ENCODE measurements around the gene CD52.

The CD52 gene

GRCh38 chr1:26284597-26285347 is 33.0 kb upstream of the CD52 start:
- Histone ChIP-seq H3K36me3 (ENCODE audit: control insufficient read depth in 1 of 2, insufficient read depth in 2 of 2, low read length in 2 of 2) (peaks cover 0 to 9% of the 10 kb centered on the region in 2 donors), H3K9me3 (ENCODE audit: control insufficient read depth in 1 of 2, low read length in 2 of 2) (no peaks in the 10 kb centered on the region), H3K27ac (ENCODE audit: low read depth, low read length) (no peak overlapping the region), H3K9ac (ENCODE audit: low read depth in 1 of 2, low read length in 2 of 2) (peak overlapping the region in 1 of 2 donors; percentile 41), H3K27me3 (ENCODE audit: control insufficient read depth in 1 of 2, insufficient read depth in 2 of 2, low read length in 2 of 2) (no peaks in the 10 kb centered on the region), H3K4me3 (ENCODE audit: low read depth in 1 of 2, low read length in 2 of 2) (peak overlapping the region in 1 of 2 donors; percentile 13), H3K4me1 (ENCODE audit: control insufficient read depth in 1 of 2, insufficient read depth in 2 of 2, low read length in 2 of 2) (peaks cover 43 to 66% of the 10 kb centered on the region in 2 donors)

- H3K4me3 ChIP-seq (ENCODE audit: low read depth in 1 of 2, low read length in 2 of 2): no peak overlapping the region
- no peaks in the 10 kb centered on the region for H3K9me3 ChIP-seq (ENCODE audit: control insufficient read depth in 1 of 2, low read length in 2 of 2)
- peak overlapping the region in 1 of 2 donors; percentile 41 for H3K9ac ChIP-seq (ENCODE audit: low read depth in 1 of 2, low read length in 2 of 2)
- H3K36me3 ChIP-seq (ENCODE audit: control insufficient read depth in 1 of 2, insufficient read depth in 2 of 2, low read length in 2 of 2): peaks cover 0 to 9% of the 10 kb centered on the region in 2 donors
- H3K4me1 ChIP-seq (ENCODE audit: control insufficient read depth in 1 of 2, insufficient read depth in 2 of 2, low read length in 2 of 2): peaks cover 50 to 71% of the 10 kb centered on the region in 2 donors
- no peaks in the 10 kb centered on the region for H3K27me3 ChIP-seq (ENCODE audit: control insufficient read depth in 1 of 2, insufficient read depth in 2 of 2, low read length in 2 of 2)
- no peak overlapping the region for H3K27ac ChIP-seq (ENCODE audit: low read depth, low read length)
Observed at GRCh38 chr1:26285366-26286063, 32.2 kb upstream of the CD52 start.

DNA sequence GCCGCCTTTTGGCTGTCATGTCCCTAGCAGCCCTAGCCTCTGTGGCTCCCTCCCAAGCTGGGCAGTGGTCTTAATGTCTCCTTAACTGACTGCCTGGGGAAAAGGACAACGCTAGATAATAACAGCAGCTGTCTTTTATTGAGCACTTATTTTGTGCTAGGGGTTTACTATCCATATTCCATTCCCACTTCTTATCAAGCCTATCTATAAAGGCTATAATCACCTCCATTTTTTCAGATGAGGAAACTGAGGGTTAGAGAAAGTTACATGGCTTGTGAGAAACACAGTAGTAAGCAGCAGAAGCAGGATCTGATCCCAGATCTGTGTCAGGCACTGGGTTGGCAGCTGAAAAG is 31.7 kb upstream of the CD52 start:
- H3K9me3 ChIP-seq (ENCODE audit: control insufficient read depth in 1 of 2, low read length in 2 of 2): no peaks in the 10 kb centered on the region
- no peak overlapping the region for H3K9ac ChIP-seq (ENCODE audit: low read depth in 1 of 2, low read length in 2 of 2)
- H3K36me3 ChIP-seq (ENCODE audit: control insufficient read depth in 1 of 2, insufficient read depth in 2 of 2, low read length in 2 of 2): peaks cover 0 to 9% of the 10 kb centered on the region in 2 donors
- no peaks in the 10 kb centered on the region for H3K27me3 ChIP-seq (ENCODE audit: control insufficient read depth in 1 of 2, insufficient read depth in 2 of 2, low read length in 2 of 2)
- peaks cover 46 to 71% of the 10 kb centered on the region in 2 donors for H3K4me1 ChIP-seq (ENCODE audit: control insufficient read depth in 1 of 2, insufficient read depth in 2 of 2, low read length in 2 of 2)
- H3K27ac ChIP-seq (ENCODE audit: low read depth, low read length): no peak overlapping the region
- H3K4me3 ChIP-seq (ENCODE audit: low read depth in 1 of 2, low read length in 2 of 2): no peak overlapping the region

GRCh38 chr1:26287033-26287711 is 30.6 kb upstream of the CD52 start:
- no peaks in the 10 kb centered on the region for H3K27me3 ChIP-seq (ENCODE audit: control insufficient read depth in 1 of 2, insufficient read depth in 2 of 2, low read length in 2 of 2)
- H3K36me3 ChIP-seq (ENCODE audit: control insufficient read depth in 1 of 2, insufficient read depth in 2 of 2, low read length in 2 of 2): peaks cover 0 to 3% of the 10 kb centered on the region in 2 donors
- H3K9ac ChIP-seq (ENCODE audit: low read depth in 1 of 2, low read length in 2 of 2): peak overlapping the region in 1 of 2 donors; percentile 45
- H3K27ac ChIP-seq (ENCODE audit: low read depth, low read length): no peak overlapping the region
- no peak overlapping the region for H3K4me3 ChIP-seq (ENCODE audit: low read depth in 1 of 2, low read length in 2 of 2)
- no peaks in the 10 kb centered on the region for H3K9me3 ChIP-seq (ENCODE audit: control insufficient read depth in 1 of 2, low read length in 2 of 2)
- peaks cover 44 to 66% of the 10 kb centered on the region in 2 donors for H3K4me1 ChIP-seq (ENCODE audit: control insufficient read depth in 1 of 2, insufficient read depth in 2 of 2, low read length in 2 of 2)

DNA sequence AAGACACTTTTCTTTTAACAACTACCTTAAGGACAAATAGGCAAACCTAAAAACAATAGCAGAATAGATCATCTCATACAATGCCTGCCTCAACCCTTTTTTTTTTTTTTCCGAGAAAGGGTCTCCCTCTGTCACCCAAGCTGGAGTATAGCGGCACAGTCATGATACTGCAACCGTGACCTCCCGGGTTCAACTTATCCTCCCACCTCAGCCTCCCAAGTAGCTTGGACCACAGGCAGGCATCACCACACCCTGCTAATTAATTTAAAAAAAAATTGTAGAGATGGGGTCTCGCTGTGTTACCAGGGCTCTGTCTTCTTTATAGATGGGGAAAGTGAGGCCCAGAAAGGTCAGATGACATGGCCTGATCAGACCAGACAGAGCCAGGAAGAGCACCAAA is 29.9 kb upstream of the CD52 start:
- H3K27ac ChIP-seq (ENCODE audit: low read depth, low read length): no peak overlapping the region
- H3K36me3 ChIP-seq (ENCODE audit: control insufficient read depth in 1 of 2, insufficient read depth in 2 of 2, low read length in 2 of 2): no peaks in the 10 kb centered on the region
- H3K9me3 ChIP-seq (ENCODE audit: control insufficient read depth in 1 of 2, low read length in 2 of 2): no peaks in the 10 kb centered on the region
- H3K27me3 ChIP-seq (ENCODE audit: control insufficient read depth in 1 of 2, insufficient read depth in 2 of 2, low read length in 2 of 2): no peaks in the 10 kb centered on the region
- peaks cover 44 to 66% of the 10 kb centered on the region in 2 donors for H3K4me1 ChIP-seq (ENCODE audit: control insufficient read depth in 1 of 2, insufficient read depth in 2 of 2, low read length in 2 of 2)
- H3K9ac ChIP-seq (ENCODE audit: low read depth in 1 of 2, low read length in 2 of 2): no peak overlapping the region
- H3K4me3 ChIP-seq (ENCODE audit: low read depth in 1 of 2, low read length in 2 of 2): no peak overlapping the region

GRCh38 chr1:26288311-26288941 is 29.3 kb upstream of the CD52 start:
- no peaks in the 10 kb centered on the region for H3K36me3 ChIP-seq (ENCODE audit: control insufficient read depth in 1 of 2, insufficient read depth in 2 of 2, low read length in 2 of 2)
- no peaks in the 10 kb centered on the region for H3K9me3 ChIP-seq (ENCODE audit: control insufficient read depth in 1 of 2, low read length in 2 of 2)
- peaks cover 44 to 66% of the 10 kb centered on the region in 2 donors for H3K4me1 ChIP-seq (ENCODE audit: control insufficient read depth in 1 of 2, insufficient read depth in 2 of 2, low read length in 2 of 2)
- H3K27ac ChIP-seq (ENCODE audit: low read depth, low read length): peak overlapping the region; percentile 46
- no peak overlapping the region for H3K4me3 ChIP-seq (ENCODE audit: low read depth in 1 of 2, low read length in 2 of 2)
- H3K9ac ChIP-seq (ENCODE audit: low read depth in 1 of 2, low read length in 2 of 2): peak overlapping the region in 1 of 2 donors; percentile 40
- H3K27me3 ChIP-seq (ENCODE audit: control insufficient read depth in 1 of 2, insufficient read depth in 2 of 2, low read length in 2 of 2): no peaks in the 10 kb centered on the region

DNA sequence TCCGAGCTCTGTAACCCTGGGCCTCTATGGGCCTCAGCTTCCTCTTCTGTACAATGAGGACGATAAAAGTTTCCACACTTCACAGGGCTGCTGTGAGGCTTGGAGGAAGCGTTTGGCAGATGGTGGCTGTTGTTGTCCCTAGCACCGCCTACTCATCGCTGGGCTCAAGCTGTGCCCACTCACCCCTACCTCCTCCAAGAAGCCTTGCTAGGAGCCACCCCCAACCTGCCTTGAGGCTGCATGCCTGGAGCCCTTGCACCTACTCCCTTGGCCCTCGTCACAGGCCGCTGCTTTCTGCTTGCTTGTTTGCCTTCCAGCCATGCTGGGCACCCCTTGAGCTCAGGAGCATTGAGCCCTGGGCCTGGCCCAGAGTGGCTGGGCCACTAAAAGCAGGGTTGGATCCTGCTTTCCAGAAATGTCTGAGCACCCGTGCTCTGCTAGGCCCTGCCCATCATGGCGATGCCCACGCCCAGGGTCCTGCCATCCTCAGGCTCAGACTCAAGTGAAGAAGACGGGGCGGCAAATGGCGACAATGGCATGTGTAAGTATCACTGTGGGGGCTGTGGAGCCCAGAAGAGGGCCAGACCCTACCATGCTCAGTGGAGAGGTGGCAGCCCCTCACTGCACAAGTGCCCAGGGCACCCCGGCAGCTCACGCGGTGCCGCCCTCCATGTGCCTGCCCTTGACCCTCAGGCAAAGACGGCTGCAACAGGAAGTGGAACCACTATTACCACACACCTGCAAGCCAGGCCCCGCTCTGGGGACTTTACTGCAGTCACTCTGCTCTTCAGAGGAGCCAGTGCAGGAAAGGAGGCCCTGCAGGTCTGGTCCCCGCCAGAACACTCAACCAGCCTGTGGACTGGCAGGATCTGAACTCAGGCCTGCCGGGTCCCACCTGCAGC is 28.3 kb upstream of the CD52 start:
- peak overlapping the region; percentile 43 for H3K27ac ChIP-seq (ENCODE audit: low read depth, low read length)
- H3K4me1 ChIP-seq (ENCODE audit: control insufficient read depth in 1 of 2, insufficient read depth in 2 of 2, low read length in 2 of 2): peaks cover 41 to 62% of the 10 kb centered on the region in 2 donors
- no peaks in the 10 kb centered on the region for H3K36me3 ChIP-seq (ENCODE audit: control insufficient read depth in 1 of 2, insufficient read depth in 2 of 2, low read length in 2 of 2)
- no peak overlapping the region for H3K4me3 ChIP-seq (ENCODE audit: low read depth in 1 of 2, low read length in 2 of 2)
- no peaks in the 10 kb centered on the region for H3K27me3 ChIP-seq (ENCODE audit: control insufficient read depth in 1 of 2, insufficient read depth in 2 of 2, low read length in 2 of 2)
- H3K9me3 ChIP-seq (ENCODE audit: control insufficient read depth in 1 of 2, low read length in 2 of 2): no peaks in the 10 kb centered on the region
- no peak overlapping the region for H3K9ac ChIP-seq (ENCODE audit: low read depth in 1 of 2, low read length in 2 of 2)

GRCh38 chr1:26290122-26290881 is 27.5 kb upstream of the CD52 start:
- Histone ChIP-seq H3K4me1 (ENCODE audit: control insufficient read depth in 1 of 2, insufficient read depth in 2 of 2, low read length in 2 of 2) (peaks cover 33 to 53% of the 10 kb centered on the region in 2 donors), H3K4me3 (ENCODE audit: low read depth in 1 of 2, low read length in 2 of 2) (no peak overlapping the region), H3K9me3 (ENCODE audit: control insufficient read depth in 1 of 2, low read length in 2 of 2) (no peaks in the 10 kb centered on the region), H3K27ac (ENCODE audit: low read depth, low read length) (no peak overlapping the region), H3K27me3 (ENCODE audit: control insufficient read depth in 1 of 2, insufficient read depth in 2 of 2, low read length in 2 of 2) (no peaks in the 10 kb centered on the region), H3K36me3 (ENCODE audit: control insufficient read depth in 1 of 2, insufficient read depth in 2 of 2, low read length in 2 of 2) (no peaks in the 10 kb centered on the region), H3K9ac (ENCODE audit: low read depth in 1 of 2, low read length in 2 of 2) (peak overlapping the region in 1 of 2 donors; percentile 16)

DNA sequence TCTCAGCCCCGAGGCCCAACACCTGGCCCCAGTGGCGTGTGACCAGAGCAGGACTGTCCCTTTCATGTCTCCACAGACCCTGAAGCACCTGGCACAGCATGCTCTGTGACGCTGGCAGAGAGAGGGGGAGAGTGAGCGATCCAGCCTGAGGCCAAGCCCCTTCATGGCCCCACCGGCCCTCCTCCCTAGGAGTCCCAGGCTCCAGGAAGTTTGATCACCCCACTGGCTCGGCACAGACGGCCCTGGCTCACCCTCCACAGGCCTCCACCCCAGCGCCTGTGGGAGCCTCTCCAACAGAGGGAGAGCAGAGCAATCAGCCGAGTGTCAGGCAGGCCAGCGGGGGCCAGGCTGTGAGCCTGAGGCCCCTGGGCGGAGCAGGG is 26.9 kb upstream of the CD52 start:
- no peak overlapping the region for H3K4me3 ChIP-seq (ENCODE audit: low read depth in 1 of 2, low read length in 2 of 2)
- H3K9me3 ChIP-seq (ENCODE audit: control insufficient read depth in 1 of 2, low read length in 2 of 2): no peaks in the 10 kb centered on the region
- peak overlapping the region; percentile 42 for H3K27ac ChIP-seq (ENCODE audit: low read depth, low read length)
- no peaks in the 10 kb centered on the region for H3K27me3 ChIP-seq (ENCODE audit: control insufficient read depth in 1 of 2, insufficient read depth in 2 of 2, low read length in 2 of 2)
- H3K4me1 ChIP-seq (ENCODE audit: control insufficient read depth in 1 of 2, insufficient read depth in 2 of 2, low read length in 2 of 2): peaks cover 33 to 48% of the 10 kb centered on the region in 2 donors
- H3K9ac ChIP-seq (ENCODE audit: low read depth in 1 of 2, low read length in 2 of 2): no peak overlapping the region
- H3K36me3 ChIP-seq (ENCODE audit: control insufficient read depth in 1 of 2, insufficient read depth in 2 of 2, low read length in 2 of 2): no peaks in the 10 kb centered on the region

All from duodenal mucosa (tissue), 2 donors.